Activated naive CD4-positive, alpha-beta T cell treated with anti-CD3 and anti-CD28 coated beads, Interleukin-2, amount 10 ng/mL, durations not matched to agents 5 hours and 36 hours (primary cell): ENCODE data around the gene EPB41L2. TPM values are rescaled to one million over a fixed set of nuclear protein-coding genes. Genes with fewer than 3 reads are reported as not detected.

Experiments
- total RNA-seq, 2 experiments: library from RNA; stranded (reverse); gene quantifications; one replicate each; pipeline ENCODE4 v1.2.3, GENCODE V29; 2021

The EPB41L2 gene
- total RNA-seq = 10 to 100 TPM; 16.4 to 17.0 TPM

DNA sequence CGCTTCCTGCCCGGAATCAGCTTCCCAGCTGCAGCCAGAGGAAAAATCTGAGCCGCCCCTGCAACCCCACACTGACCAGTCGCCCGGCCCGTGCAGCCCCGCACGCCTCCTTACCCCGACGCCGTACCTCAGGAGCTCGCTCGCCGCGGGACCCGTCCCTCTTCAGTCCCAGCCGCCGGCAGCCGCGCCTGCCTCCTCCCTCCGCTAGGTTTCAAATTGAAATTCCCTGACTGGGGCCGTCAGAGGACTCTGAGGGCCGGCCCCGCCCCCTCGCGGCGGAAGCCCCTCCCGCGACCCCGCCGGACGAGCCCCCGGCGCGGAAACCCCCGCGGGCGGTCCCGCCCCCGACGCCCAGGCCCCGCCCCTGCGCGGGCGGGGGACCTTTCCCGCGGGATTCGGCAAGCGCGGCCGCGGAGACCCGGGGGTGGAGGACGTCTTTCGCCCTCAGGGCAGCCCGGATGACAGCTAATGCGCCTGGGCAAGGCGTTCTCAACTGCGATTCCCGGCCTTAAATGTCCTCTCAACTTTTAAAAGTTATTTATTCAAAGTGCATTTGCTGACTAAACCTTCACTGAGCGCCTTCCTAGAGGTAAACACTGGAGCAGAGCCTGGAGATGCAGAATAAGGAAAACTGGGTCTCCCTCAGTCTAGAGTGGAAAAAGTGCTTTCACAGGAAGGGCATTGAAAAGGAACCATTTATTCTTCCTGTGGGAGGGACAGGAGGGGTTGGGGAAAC lies at the start of gene EPB41L2:
Gene EPB41L2 (minus strand): TSS at position 218 of the 736 bp plus-strand sequence. CDS start 106,760 bp downstream, outside the sequence.

DNA sequence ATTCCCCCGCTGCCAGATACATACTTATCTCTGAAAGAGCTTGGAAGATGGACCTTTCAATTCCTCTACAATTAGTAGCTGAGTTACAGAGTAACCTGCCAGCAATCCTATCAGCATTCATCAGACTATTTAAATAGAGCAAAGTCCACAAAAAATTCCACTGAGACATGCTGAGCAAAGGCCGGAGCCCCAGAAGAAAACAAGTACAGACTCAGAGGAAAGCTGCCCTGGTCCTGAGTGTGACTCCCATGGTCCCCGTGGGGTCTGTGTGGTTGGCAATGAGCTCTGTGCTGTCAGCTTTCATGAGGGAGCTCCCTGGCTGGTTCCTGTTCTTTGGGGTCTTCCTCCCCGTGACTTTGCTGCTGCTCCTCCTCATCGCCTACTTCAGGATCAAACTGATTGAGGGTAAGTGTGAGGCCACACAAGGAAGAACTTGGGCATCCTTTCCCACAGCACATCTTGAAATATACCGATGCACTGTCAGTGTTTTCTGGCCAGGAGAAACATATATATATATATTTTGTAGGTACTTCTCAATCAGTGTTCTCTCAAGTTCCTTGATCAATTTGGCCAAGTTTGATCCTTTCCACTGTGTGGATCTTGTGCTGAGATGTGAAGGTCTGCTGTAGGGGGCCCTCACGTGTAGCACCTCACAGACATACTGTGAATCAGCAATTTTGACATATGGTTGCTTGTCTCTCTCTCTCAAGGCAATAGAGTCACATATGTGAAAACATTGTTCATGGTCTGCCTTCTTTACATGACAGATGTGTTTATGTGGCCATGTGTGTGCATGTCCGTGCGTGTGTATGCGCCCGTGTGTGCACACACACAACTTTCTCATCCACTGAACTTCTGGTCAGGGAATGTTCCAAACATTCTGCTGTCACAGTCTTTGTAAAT lies 235.5 kb downstream of the EPB41L2 start, which contains the start of gene SMLR1:
Gene SMLR1 (plus strand): TSS at position 160 of the 903 bp plus-strand sequence. CDS start 8 bp downstream, at position 168.

Other genes starting within 250 kb of the EPB41L2 start
- not detected for gene SMLR1, start 235.8 kb downstream of the EPB41L2 start, total RNA-seq
- 10 to 100 TPM in 1 of 2 experiments, 1 to 10 TPM in 1; 9.6 to 10.1 TPM for gene AKAP7, start 72.2 kb upstream of the EPB41L2 start, total RNA-seq